ENCODE results near the gene KLKB1.
"Not testable (repeated sequence)": the region's sequence is repeated elsewhere in the genome, so short reads cannot be mapped to it uniquely, and the experiment has no call there.

Gene KLKB1

GRCh38 chr4:186227744-186228513, 622 bp downstream of the KLKB1 start:
- no peak overlapping the region for H3K27ac ChIP-seq
- no peak for TF ChIP-seq CTCF (conservative IDR thresholded peaks at IDR 0.05)

- H3K27ac ChIP-seq, result no peak overlapping the region
- TF ChIP-seq CTCF (conservative IDR thresholded peaks at IDR 0.05), result no peak
These were observed 1.2 kb downstream of the KLKB1 start for GRCh38 chr4:186228514-186228894.

- no peak overlapping the region for H3K27ac ChIP-seq
These were observed 7.1 kb downstream of the KLKB1 start for GRCh38 chr4:186234367-186234766.

GRCh38 chr4:186236126-186236525, 8.8 kb downstream of the KLKB1 start:
- no peak overlapping the region for H3K27ac ChIP-seq
- no peak for TF ChIP-seq CTCF (conservative IDR thresholded peaks at IDR 0.05)

More at GRCh38 chr4:186234367-186234766, 7.1 kb downstream of the KLKB1 start:
- TF ChIP-seq CTCF (conservative IDR thresholded peaks at IDR 0.05), result no peak

GRCh38 chr4:186240452-186240847, 13.1 kb downstream of the KLKB1 start:
- H3K27ac ChIP-seq, result no peak overlapping the region
- no peak for TF ChIP-seq CTCF (conservative IDR thresholded peaks at IDR 0.05)

- TF ChIP-seq CTCF (conservative IDR thresholded peaks at IDR 0.05), result no peak
- H3K27ac ChIP-seq, result no peak overlapping the region
These were observed 13.7 kb downstream of the KLKB1 start for GRCh38 chr4:186240848-186241491.

- H3K27ac ChIP-seq, result no peak overlapping the region
- TF ChIP-seq CTCF (conservative IDR thresholded peaks at IDR 0.05), result no peak
These were observed 14.3 kb downstream of the KLKB1 start for GRCh38 chr4:186241616-186242015.

- not testable (repeated sequence) for H3K27ac ChIP-seq
These were observed 14.7 kb downstream of the KLKB1 start for GRCh38 chr4:186242031-186242430.
